DOHH2 (cell line): ENCODE results near the gene SCAPER.
"Not testable (repeated sequence)": the region's sequence is repeated elsewhere in the genome, so short reads cannot be mapped to it uniquely, and the experiment has no call there.

Experiments used
- EZH2phosphoT487 ChIP-seq: fragments of 200-600 bp; sonication (generic); IDR thresholded peaks from 2 replicates; pipeline ENCODE4 v1.6.1; 2017; ENCODE audit warnings: borderline replicate concordance, mild to moderate bottlenecking, antibody characterized with exemption, low read length, moderate library complexity, mixed read lengths
- TF ChIP-seq, protein P1 (sequence below): fragments of 200-600 bp; sonication (generic); IDR thresholded peaks from one replicate; pipeline ENCODE4 v1.5.1; 2014; ENCODE audit warnings: antibody characterized with exemption, mild to moderate bottlenecking, low read depth, low read length; ENCODE audit not compliant: poor library complexity, severe bottlenecking

DNA sequence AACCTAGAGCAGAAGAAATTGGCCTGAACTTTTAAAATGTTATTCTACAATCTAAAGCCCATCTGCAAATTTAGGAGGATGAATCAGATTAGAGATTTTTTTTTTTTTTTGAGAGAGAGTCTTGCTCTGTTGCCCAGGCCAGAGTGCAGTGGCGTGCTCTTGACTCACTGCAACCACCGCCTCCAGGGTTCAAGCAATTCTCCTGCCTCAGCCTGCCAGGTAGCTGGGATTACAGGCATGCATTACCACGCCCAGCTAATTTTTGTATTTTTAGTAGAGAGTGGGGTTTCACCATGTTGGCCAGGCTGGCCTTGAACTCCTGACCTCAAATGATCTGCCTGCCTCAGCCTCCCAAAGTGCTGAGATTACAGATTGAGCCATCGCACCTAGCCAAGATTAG lies 607.2 kb downstream of the SCAPER start:
- TF ChIP-seq, protein P1, sequence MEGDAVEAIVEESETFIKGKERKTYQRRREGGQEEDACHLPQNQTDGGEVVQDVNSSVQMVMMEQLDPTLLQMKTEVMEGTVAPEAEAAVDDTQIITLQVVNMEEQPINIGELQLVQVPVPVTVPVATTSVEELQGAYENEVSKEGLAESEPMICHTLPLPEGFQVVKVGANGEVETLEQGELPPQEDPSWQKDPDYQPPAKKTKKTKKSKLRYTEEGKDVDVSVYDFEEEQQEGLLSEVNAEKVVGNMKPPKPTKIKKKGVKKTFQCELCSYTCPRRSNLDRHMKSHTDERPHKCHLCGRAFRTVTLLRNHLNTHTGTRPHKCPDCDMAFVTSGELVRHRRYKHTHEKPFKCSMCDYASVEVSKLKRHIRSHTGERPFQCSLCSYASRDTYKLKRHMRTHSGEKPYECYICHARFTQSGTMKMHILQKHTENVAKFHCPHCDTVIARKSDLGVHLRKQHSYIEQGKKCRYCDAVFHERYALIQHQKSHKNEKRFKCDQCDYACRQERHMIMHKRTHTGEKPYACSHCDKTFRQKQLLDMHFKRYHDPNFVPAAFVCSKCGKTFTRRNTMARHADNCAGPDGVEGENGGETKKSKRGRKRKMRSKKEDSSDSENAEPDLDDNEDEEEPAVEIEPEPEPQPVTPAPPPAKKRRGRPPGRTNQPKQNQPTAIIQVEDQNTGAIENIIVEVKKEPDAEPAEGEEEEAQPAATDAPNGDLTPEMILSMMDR = not testable (repeated sequence)
- TF ChIP-seq EZH2phosphoT487 = not testable (repeated sequence)
